ENCODE data around the gene OLFM1. TPM values are rescaled to one million over a fixed set of nuclear protein-coding genes. Genes with fewer than 3 reads are reported as not detected.
"Not testable (repeated sequence)": the region's sequence is repeated elsewhere in the genome, so short reads cannot be mapped to it uniquely, and the experiment has no call there.

The OLFM1 gene
- total RNA-seq, 1 donor from 2014 or later: 1.8 TPM

GRCh38 chr9:135103931-135104639 is 16.6 kb downstream of the OLFM1 start:
- DNase-seq (ENCODE audit: low spot score) (no peak), ATAC-seq (no peak)

DNA sequence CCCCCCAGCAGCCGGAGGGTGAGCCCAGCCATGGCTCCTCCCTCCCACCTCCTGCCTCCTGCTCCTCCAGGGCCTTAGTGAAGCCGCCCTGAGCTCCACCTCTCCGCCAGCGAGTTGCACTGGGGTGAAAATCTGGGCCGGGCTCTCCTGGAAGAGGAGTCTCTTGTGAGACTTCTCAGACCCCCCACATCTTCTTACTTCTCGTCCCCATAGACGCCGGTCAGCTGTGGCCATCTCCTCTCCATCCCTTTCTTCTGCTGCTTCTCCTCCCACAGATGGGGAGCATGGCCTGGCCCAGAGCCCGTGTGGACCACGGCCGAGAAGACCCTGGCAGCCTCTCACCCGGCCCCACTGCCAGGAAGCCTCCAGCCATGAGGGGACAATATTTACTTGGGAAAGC is 17.3 kb downstream of the OLFM1 start:
- no peak for DNase-seq (ENCODE audit: low spot score)
- ATAC-seq: no peak

GRCh38 chr9:135105211-135105745 is 17.8 kb downstream of the OLFM1 start:
- no peak for DNase-seq (ENCODE audit: low spot score)
- ATAC-seq: no peak

DNA sequence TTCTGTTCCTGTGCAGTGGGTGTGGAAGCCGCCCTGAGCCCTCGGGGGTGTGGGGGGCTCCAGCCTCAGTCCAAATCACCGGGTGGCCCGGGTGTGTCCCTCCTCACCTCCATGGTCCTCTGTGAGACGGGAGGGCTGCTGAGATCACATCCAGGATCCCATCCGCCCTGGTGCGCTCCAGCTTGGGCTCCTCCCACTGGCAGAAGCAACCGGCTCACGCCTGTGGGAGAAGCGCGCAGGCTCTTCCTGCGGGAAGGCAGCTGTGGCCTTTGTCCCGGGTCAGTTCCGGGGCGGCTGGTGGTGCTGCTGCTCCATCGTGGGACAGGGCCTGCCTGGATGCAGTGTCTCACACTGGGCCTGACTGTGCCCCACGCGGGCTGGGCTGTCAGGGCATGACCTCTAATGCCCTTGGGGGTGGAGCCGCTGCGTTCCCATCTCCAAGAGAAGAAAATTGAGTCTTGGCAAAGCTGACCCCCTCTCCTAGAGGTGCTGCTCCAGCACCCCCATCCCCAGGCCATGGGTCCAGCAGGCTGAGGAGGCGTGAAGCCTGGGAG is 18.5 kb downstream of the OLFM1 start:
- ATAC-seq (peak; percentile 23), DNase-seq (ENCODE audit: low spot score) (no peak)

GRCh38 chr9:135106551-135107270 is 19.2 kb downstream of the OLFM1 start:
- DNase-seq (ENCODE audit: low spot score): no peak
- no peak for ATAC-seq

DNA sequence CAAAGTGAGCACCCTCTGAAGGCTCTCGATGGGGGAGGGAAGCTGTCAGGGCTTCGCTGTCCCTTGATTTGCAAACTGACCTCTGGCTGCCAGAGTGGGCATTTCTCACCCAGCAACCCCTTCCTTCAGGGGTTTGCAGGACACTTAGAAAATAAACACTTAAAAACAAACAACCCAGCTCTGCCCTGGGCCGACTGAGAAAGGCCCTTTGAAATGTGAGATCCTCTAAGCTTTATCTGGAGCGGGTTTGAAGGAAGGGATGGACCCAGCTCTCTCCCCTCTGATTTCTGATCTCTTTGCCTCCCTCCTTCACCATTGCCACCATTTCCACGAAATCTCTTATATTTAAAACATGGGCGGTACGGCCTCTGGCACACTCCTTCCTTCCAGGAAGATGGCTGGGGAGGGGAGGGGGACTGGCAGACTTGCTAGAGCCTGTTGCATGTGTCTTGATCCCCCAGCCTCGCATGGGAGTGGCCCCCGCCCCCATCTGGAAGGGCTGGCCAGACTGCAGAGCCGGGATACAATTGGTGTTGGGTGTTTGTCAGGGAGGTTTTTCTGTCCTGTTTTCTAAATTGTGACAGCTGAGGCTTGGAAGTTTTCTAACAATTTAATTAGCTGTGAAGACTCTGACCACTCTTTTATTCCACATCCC is 20.2 kb downstream of the OLFM1 start:
- no peak for ATAC-seq
- no peak for DNase-seq (ENCODE audit: low spot score)

DNA sequence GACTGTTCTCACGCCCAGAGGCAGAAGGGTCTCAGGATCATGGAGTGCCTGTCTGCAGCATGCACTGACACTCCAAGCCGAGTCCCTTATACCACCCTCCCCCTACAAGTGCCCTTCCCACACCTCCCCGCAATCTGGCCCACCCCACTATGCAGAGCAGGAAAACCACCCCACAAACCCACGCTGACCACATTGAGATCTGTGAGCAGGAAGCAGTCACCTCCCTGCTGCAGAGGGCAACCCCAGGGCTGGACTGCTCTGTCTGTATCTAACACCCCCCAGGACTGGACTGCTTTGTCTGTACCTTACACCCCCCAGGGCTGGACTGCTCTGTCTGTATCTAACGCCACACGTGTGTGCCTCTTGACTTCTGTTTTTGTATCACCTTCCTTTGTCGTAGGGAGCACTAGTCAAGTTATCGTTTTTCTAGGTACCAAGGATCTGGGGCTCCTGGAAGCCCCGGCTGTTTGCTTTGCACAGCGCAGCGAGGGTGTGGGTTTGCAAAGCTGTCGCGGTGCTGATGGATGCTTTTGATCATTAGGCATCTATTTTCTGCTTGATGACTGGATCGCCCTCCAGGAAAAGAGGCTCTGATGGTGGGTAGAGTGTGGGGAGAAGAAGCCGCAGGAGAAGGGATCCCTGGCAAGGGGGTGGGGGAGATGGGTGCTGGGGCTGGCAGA is 21.5 kb downstream of the OLFM1 start:
- DNase-seq (ENCODE audit: low spot score): no peak

GRCh38 chr9:135109650-135110049 is 22.2 kb downstream of the OLFM1 start:
- ATAC-seq: no peak

More for the DNA sequence above, 21.5 kb downstream of the OLFM1 start:
- no peak for ATAC-seq

DNA sequence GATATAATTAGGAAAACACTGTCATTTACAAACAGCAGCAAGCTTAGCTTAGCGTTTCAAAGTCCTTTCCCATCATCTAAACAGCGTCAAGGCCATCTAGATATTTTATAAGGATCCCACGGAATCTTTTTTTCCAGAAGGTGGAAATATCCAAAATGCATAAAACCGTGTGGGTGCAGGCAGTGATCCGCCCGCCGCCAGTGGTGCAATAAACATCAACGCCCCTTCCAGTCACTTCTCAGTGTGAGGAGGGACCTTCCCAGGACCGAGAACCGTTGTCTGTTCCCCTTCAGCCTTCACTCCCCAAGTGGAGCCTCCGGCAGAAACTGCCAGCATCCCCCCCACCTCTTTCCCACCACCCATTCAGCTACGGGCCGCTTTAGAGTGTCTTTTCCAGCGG is 22.9 kb downstream of the OLFM1 start:
- DNase-seq (ENCODE audit: low spot score) (no peak), ATAC-seq (no peak)

More at GRCh38 chr9:135109650-135110049, 22.2 kb downstream of the OLFM1 start:
- no peak for DNase-seq (ENCODE audit: low spot score)

- not testable (repeated sequence) for DNase-seq (ENCODE audit: low spot score); ATAC-seq
These were observed 24.1 kb downstream of the OLFM1 start for GRCh38 chr9:135111600-135111999.

GRCh38 chr9:135116371-135116770 is 28.9 kb downstream of the OLFM1 start:
- ATAC-seq: no peak
- DNase-seq (ENCODE audit: low spot score): no peak

GRCh38 chr9:135116881-135117280 is 29.4 kb downstream of the OLFM1 start:
- ATAC-seq (no peak), DNase-seq (ENCODE audit: low spot score) (no peak)

- ATAC-seq: no peak
- no peak for DNase-seq (ENCODE audit: low spot score)
These were observed 29.8 kb downstream of the OLFM1 start for GRCh38 chr9:135117281-135117680.

GRCh38 chr9:135119496-135120064 is 32.1 kb downstream of the OLFM1 start:
- DNase-seq (ENCODE audit: low spot score): no peak
- ATAC-seq: no peak

GRCh38 chr9:135120249-135120648 is 32.8 kb downstream of the OLFM1 start:
- no peak for DNase-seq (ENCODE audit: low spot score)
- ATAC-seq: no peak

GRCh38 chr9:135122316-135122715 is 34.8 kb downstream of the OLFM1 start:
- ATAC-seq (no peak), DNase-seq (ENCODE audit: low spot score) (no peak)

- DNase-seq (ENCODE audit: low spot score) (no peak), ATAC-seq (no peak)
These were observed 35.8 kb downstream of the OLFM1 start for GRCh38 chr9:135123126-135123772.

GRCh38 chr9:135123773-135124134 is 36.3 kb downstream of the OLFM1 start:
- DNase-seq (ENCODE audit: low spot score) (no peak), ATAC-seq (no peak)

GRCh38 chr9:135126451-135127187 is 39.2 kb downstream of the OLFM1 start:
- DNase-seq (ENCODE audit: low spot score) (no peak), ATAC-seq (no peak)
